Measurements from ENCODE around the gene GNAL.
"Not testable (repeated sequence)": the region's sequence is repeated elsewhere in the genome, so short reads cannot be mapped to it uniquely, and the experiment has no call there.

GNAL gene

GRCh38 chr18:11669271-11669947 is 19.7 kb upstream of the GNAL start:
- no peak for DNase-seq (ENCODE audit: low read depth in 2 of 2)

GRCh38 chr18:11669948-11670275 is 19.2 kb upstream of the GNAL start:
- no peak for DNase-seq (ENCODE audit: low read depth in 2 of 2)

- no peak for DNase-seq (ENCODE audit: low read depth in 2 of 2)
Observed at GRCh38 chr18:11671156-11671555, 17.9 kb upstream of the GNAL start.

GRCh38 chr18:11672198-11672597 is 16.9 kb upstream of the GNAL start:
- DNase-seq (ENCODE audit: low read depth in 2 of 2): no peak

- no peak for DNase-seq (ENCODE audit: low read depth in 2 of 2)
Observed at GRCh38 chr18:11672846-11673454, 16.1 kb upstream of the GNAL start.

- no peak for DNase-seq (ENCODE audit: low read depth in 2 of 2)
Observed at GRCh38 chr18:11673560-11673959, 15.5 kb upstream of the GNAL start.

- DNase-seq (ENCODE audit: low read depth in 2 of 2): no peak
Observed at GRCh38 chr18:11674119-11674518, 14.9 kb upstream of the GNAL start.

GRCh38 chr18:11676386-11676785 is 12.7 kb upstream of the GNAL start:
- DNase-seq (ENCODE audit: low read depth in 2 of 2): no peak

- DNase-seq (ENCODE audit: low read depth in 2 of 2): no peak
Observed at GRCh38 chr18:11676867-11677266, 12.2 kb upstream of the GNAL start.

- no peak for DNase-seq (ENCODE audit: low read depth in 2 of 2)
Observed at GRCh38 chr18:11678211-11678610, 10.9 kb upstream of the GNAL start.

GRCh38 chr18:11689669-11690565 is 853 bp downstream of the GNAL start:
- DNase-seq (ENCODE audit: low read depth in 2 of 2): no peak

- not testable (repeated sequence) for DNase-seq (ENCODE audit: low read depth in 2 of 2)
Observed at GRCh38 chr18:11690660-11691059, 1.6 kb downstream of the GNAL start.

GRCh38 chr18:11695736-11696135 is 6.7 kb downstream of the GNAL start:
- no peak for DNase-seq (ENCODE audit: low read depth in 2 of 2)

GRCh38 chr18:11696451-11696850 is 7.4 kb downstream of the GNAL start:
- DNase-seq (ENCODE audit: low read depth in 2 of 2): no peak

- DNase-seq (ENCODE audit: low read depth in 2 of 2): no peak
Observed at GRCh38 chr18:11700876-11701275, 11.8 kb downstream of the GNAL start.

GRCh38 chr18:11710578-11710977 is 21.5 kb downstream of the GNAL start:
- no peak for DNase-seq (ENCODE audit: low read depth in 2 of 2)

- DNase-seq (ENCODE audit: low read depth in 2 of 2): no peak
Observed at GRCh38 chr18:11713756-11714155, 24.7 kb downstream of the GNAL start.

GRCh38 chr18:11714244-11714918 is 25.3 kb downstream of the GNAL start:
- no peak for DNase-seq (ENCODE audit: low read depth in 2 of 2)

GRCh38 chr18:11716767-11717315 is 27.8 kb downstream of the GNAL start:
- DNase-seq (ENCODE audit: low read depth in 2 of 2): not testable (repeated sequence)

GRCh38 chr18:11719050-11719449 is 30.0 kb downstream of the GNAL start:
- DNase-seq (ENCODE audit: low read depth in 2 of 2): no peak

- DNase-seq (ENCODE audit: low read depth in 2 of 2): no peak
Observed at GRCh38 chr18:11719621-11720020, 30.6 kb downstream of the GNAL start.

- no peak for DNase-seq (ENCODE audit: low read depth in 2 of 2)
Observed at GRCh38 chr18:11721720-11722119, 32.7 kb downstream of the GNAL start.

Measured in stimulated activated CD8-positive, alpha-beta memory T cell treated with anti-CD3 and anti-CD28 coated beads, Interleukin-2, amount 100 ng/mL, for 1 hour (primary cell).